ENCODE measurements around the gene ZNF165. TPM values are rescaled to one million over a fixed set of nuclear protein-coding genes. Genes with fewer than 3 reads are reported as not detected.

The ZNF165 gene
- total and polyA plus RNA-seq, 3 donors from 2014 or later: 9.2 to 23.2 (median 17.9) TPM

DNA sequence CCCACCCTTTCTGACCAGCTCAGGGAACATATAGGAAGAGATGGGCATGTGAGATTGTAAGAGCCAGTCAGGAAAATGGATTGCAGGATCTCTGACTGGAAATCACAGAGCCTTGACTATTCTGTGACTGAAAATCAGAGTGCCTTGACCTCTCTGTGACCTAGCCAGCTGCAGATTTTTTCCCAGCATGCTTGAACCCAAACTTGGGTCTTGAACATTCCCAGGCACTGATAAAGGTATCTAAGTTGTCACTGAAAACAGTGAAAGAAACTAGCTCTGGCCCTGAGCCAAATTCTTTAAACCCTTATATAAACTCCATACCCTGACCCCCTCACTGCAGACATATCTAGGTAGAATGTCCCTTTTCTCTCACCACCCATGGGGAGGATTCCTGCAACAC, 2.3 kb upstream of the ZNF165 start:
- no peak for DNase-seq
- H3K36me3 ChIP-seq (ENCODE audit: low read depth, missing control alignments): no peaks in the 10 kb centered on the region
- H3K27ac ChIP-seq: no peak overlapping the region
- no peaks in the 10 kb centered on the region for H3K9me3 ChIP-seq
- no peak overlapping the region for H3K4me3 ChIP-seq
- TF ChIP-seq, protein P1, sequence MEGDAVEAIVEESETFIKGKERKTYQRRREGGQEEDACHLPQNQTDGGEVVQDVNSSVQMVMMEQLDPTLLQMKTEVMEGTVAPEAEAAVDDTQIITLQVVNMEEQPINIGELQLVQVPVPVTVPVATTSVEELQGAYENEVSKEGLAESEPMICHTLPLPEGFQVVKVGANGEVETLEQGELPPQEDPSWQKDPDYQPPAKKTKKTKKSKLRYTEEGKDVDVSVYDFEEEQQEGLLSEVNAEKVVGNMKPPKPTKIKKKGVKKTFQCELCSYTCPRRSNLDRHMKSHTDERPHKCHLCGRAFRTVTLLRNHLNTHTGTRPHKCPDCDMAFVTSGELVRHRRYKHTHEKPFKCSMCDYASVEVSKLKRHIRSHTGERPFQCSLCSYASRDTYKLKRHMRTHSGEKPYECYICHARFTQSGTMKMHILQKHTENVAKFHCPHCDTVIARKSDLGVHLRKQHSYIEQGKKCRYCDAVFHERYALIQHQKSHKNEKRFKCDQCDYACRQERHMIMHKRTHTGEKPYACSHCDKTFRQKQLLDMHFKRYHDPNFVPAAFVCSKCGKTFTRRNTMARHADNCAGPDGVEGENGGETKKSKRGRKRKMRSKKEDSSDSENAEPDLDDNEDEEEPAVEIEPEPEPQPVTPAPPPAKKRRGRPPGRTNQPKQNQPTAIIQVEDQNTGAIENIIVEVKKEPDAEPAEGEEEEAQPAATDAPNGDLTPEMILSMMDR (IDR thresholded peaks at IDR 0.05): no peak
- no peak for TF ChIP-seq POLR2A (IDR thresholded peaks at IDR 0.05)
- peaks cover 11% of the 10 kb centered on the region for H3K4me1 ChIP-seq
- no peaks in the 10 kb centered on the region for H3K27me3 ChIP-seq
- intact Hi-C loops (cut with DNase I; ENCODE audit: low total_unique reads): no loop called here

DNA sequence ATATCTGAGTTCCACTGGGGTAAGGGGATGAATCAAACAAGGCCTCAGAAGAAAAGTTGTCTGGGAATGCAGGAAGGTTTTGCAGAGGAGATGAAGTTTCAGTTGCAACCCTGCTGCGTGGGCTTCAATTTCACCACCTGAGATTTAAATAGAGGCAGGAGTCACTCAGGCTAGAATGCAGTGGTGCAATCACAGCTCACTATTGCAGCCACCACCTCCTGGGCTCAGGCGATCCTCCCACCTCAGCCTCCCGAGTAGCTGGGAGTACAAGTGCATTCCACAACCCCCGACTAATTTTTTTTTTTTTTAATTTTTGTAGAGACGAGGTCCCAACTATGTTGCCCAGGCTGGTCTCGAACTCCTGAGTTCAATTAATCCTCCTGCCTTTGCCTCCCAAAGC, 1.5 kb upstream of the ZNF165 start:
- Histone ChIP-seq H3K27me3 (no peaks in the 10 kb centered on the region), H3K27ac (no peak overlapping the region), H3K9me3 (no peaks in the 10 kb centered on the region), H3K4me1 (peaks cover 11% of the 10 kb centered on the region), H3K4me3 (no peak overlapping the region), H3K36me3 (ENCODE audit: low read depth, missing control alignments) (no peaks in the 10 kb centered on the region)
- no peak for DNase-seq
- TF ChIP-seq, protein P1 (IDR thresholded peaks at IDR 0.05): no peak
- TF ChIP-seq POLR2A (IDR thresholded peaks at IDR 0.05): no peak
- intact Hi-C loops (cut with DNase I; ENCODE audit: low total_unique reads): no loop called here
- 56 to 58% methylated on average over 6 of the region's 6 CpGs for WGBS, 2 donors

DNA sequence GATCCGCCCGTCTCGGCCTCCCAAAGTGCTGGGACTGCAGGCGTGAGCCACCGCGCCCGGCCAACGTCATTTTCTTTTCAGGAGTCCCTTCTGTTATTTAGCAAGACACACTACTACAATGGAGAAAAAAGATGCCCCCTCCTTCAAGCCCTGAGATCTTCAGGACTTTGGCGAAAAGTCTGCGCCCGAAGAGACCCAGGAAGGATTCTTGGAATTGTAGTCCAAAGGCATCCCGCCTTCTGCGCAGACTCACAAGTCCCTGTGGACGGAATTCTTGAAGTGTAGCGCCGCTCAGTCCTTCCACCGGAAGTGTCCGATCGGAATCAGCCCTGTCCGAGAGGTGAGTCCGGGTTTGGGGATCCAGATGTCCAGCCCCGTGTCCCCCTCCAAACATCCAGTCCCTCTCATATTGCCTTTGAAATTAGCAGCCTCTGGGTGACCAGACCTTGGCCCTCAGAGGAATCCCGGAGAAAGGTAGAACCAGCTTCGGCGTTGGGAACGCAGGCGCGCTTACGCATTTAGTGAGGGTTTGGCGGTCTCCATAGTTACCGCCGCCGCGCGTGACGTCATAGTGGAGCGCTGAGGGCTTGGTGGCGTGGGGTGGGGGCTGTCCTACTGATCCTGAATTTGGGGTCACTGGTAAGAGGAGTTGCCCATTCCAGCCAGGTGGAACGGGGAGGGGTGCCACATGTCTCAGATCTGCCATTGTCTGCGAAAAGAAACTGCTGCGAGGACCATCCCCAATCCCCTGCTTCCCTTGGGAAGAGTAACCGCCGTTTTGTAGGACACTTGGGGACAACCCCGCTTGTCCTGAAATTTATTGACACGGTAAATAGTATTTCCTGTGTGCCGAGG, 490 bp downstream of the ZNF165 start:
- Histone ChIP-seq H3K27ac (peak overlapping the region; percentile 88 to 91), H3K4me1 (peaks cover 11% of the 10 kb centered on the region), H3K9me3 (no peaks in the 10 kb centered on the region), H3K27me3 (no peaks in the 10 kb centered on the region), H3K36me3 (ENCODE audit: low read depth, missing control alignments) (no peaks in the 10 kb centered on the region), H3K4me3 (peak overlapping the region; percentile 63 to 89)
- peak; percentile 95 for DNase-seq
- TF ChIP-seq, protein P1 (IDR thresholded peaks at IDR 0.05): peak in 1 of 3 experiments; percentile 5
- TF ChIP-seq POLR2A (IDR thresholded peaks at IDR 0.05): no peak
- intact Hi-C loops (cut with DNase I; ENCODE audit: low total_unique reads): loop anchor here (5.0 kb wide), 1 partner anchor 256 kb away; the partner anchor contains the start of gene ZSCAN31
- 0 to 1% methylated on average over 35 to 46 of the region's 46 CpGs for WGBS, 2 donors

DNA sequence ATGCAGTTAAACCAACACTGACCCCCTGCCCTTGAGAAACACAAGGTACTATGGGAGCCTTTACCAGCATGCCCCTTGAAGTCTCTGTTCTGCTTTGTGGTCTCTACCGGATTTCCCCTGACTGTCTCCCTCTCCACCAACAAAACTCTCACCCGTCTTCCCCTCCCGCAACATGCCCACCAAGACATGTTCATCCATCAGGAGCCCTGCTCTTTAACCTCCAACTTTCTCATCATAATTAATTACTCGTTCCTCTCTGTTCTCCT, 1.1 kb downstream of the ZNF165 start:
- peaks cover 11% of the 10 kb centered on the region for H3K4me1 ChIP-seq
- WGBS, 2 donors: 5 to 9% methylated on average over 4 of the region's 4 CpGs
- H3K4me3 ChIP-seq: peak overlapping the region; percentile 63 to 89
- TF ChIP-seq, protein P1 (IDR thresholded peaks at IDR 0.05): no peak
- no peaks in the 10 kb centered on the region for H3K36me3 ChIP-seq (ENCODE audit: low read depth, missing control alignments)
- no peaks in the 10 kb centered on the region for H3K9me3 ChIP-seq
- intact Hi-C loops (cut with DNase I; ENCODE audit: low total_unique reads): loop anchor here (5.0 kb wide), 1 partner anchor 256 kb away; the partner anchor contains the start of gene ZSCAN31
- no peak for DNase-seq
- H3K27me3 ChIP-seq: no peaks in the 10 kb centered on the region
- peak overlapping the region; percentile 88 to 91 for H3K27ac ChIP-seq

DNA sequence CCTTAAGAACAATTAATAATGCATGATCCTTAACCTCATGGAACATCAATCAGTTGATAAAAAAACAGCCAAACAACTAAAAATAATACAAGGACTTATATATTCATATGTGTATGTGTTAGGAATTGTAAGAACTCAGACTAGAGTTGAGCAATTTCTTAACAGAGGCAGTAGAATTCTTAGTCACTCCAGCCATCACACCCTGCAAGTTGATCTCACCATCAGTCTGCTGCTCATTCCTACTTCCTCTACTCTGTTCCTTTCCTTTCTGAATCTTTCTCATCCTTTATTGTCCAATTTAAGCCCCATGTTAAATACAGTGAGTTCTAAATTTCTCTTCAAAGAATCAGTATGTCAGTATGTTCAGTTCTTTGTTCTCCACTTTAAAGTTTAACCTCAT, 2.6 kb downstream of the ZNF165 start:
- no peak for DNase-seq
- intact Hi-C loops (cut with DNase I; ENCODE audit: low total_unique reads): loop anchor here (5.0 kb wide), 1 partner anchor 254 kb away; the partner anchor contains the start of gene ZSCAN31
- Histone ChIP-seq H3K4me1 (peaks cover 11% of the 10 kb centered on the region), H3K27me3 (no peaks in the 10 kb centered on the region), H3K9me3 (no peaks in the 10 kb centered on the region), H3K36me3 (ENCODE audit: low read depth, missing control alignments) (no peaks in the 10 kb centered on the region), H3K4me3 (no peak overlapping the region), H3K27ac (no peak overlapping the region)
- TF ChIP-seq, protein P1 (IDR thresholded peaks at IDR 0.05): no peak
- TF ChIP-seq POLR2A (IDR thresholded peaks at IDR 0.05): no peak

Measured in testis (tissue), 3 donors.